ENCODE results near the gene KPTN.

KPTN gene

GRCh38 chr19:47483800-47484690 lies at the start of gene KPTN:
Gene KPTN (minus strand): TSS chr19:47484219. CDS start chr19:47484160, 59 bp downstream.
- DNase-seq (ENCODE audit: extremely low spot score, insufficient read length, low read depth) (peak; percentile 94), FAIRE-seq (peak; percentile 91)

DNA sequence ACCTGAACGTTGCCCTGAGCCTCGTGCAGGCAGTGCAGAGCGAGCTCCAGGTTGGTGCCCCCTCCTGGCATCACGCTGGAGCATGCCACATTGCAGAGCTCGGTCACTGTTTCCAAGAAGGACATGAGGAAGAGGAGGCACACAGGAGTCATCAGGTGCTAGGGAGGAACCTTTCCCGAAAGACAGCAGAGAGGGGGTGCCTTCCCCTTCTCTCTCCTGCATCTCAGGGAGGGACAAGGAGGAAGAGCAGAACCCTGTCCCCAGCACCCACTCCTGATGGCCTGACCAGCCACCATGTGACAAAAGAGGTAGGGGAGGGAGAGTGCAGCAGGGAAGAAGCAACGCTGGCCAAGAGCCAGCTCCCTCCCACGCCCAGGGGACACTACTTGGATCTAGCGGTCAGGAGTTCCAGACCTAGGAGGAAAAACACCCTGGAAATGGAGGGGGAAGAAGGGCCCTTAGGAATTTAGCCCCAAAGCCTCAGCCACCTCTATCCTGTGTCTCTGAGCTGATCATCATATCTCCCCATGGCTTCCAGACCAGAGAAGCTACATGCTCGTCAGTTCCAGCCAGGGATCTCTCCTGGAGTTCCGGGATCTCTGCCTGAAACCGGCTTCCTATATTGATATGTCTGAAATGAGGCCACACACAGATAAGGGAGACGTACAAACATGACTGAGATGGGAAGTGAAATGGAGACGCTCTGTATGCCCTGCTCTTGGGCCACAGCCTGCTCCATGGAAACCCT lies 47.8 kb upstream of the KPTN start:
- DNase-seq (ENCODE audit: extremely low spot score, insufficient read length, low read depth) (no peak), FAIRE-seq (no peak)

DNA sequence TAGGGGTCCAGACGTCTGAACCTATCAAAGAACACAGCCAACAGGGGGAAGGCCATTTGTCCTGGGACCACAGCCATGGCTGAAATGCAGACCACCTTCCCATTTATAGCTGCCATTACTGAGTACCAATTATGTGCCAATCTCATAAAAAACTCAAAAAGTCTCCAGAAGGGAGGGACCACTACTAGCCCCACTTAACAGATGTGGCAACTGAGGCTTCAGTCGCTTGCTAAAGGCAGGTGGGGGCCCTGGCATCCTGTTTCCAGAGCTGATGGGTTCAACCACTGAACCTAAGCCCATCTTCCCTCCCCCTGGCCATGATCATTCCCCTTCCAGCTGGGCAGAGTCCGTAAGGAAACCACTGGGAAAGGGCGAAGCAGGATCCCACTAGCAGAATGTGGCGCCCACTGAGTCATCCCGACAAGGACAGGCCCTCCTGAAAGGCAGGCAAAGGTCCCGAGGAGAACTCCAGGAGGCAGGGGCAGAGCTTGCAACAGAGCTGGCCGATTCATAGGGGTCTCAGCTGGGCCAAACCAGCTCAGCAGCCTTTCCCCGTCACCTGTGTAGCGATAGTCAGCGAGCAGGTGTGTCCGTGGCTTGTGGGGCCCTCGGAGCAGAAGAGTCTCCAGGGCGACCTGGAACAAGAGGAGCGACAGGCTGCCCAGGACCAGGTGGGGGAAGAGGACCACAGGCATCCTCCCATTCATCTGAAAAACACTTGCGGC lies 45.2 kb upstream of the KPTN start:
- DNase-seq (ENCODE audit: extremely low spot score, insufficient read length, low read depth) (no peak), FAIRE-seq (no peak)

DNA sequence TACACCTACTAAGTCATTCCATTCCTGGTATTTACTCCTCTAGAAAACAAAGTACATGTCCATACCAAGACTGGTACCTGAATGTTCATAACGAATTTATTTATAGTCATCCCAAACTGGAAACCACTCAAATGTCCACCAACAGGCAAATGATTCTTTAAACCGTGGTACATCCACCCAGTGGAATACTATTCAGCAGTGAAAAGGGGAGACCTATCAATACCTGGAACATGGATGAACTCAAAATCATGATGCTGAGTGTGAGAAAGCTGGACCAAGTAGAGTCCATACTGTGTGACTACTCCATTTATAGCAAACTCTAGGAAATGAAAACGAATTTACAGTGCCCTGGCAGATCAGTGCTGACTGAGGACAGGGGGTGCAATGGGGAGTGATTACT lies 42.8 kb upstream of the KPTN start:
- no peak for FAIRE-seq
- no peak for DNase-seq (ENCODE audit: extremely low spot score, insufficient read length, low read depth)

GRCh38 chr19:47523473-47523872 lies 39.5 kb upstream of the KPTN start:
- no peak for DNase-seq (ENCODE audit: extremely low spot score, insufficient read length, low read depth)

DNA sequence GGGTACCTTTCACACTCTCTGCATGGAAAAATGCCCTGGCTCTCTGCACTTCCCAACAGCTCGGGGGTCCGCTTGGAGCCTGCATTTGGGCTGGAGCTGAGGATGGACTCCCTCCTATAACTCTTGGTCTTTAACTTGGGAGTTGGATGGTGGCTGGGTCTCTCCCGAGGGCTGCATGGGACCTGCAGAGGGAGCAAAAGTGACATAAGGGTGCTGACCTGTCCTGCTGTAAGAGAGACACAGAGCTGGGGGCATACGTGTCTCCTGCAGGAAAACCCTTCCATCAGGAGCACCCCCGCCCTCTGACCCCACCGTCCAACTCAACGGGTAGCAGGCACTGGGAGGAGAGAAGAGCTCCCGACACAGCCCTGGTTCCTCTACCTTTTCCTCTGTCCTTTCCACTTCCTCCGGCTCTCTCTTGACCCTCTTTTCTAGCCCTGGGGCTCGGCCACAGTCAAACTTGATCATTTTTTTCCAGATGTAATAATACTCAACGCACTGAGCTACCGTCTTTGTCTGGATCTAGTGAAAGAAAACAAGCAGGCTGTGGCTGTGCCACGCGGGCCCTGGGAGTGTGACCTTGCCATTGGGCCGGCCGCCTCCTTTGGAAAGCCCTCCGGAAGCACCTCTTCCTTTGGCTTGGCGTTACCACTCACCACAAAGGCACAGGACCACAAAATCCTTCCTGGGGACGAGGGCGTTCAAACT lies 37.6 kb upstream of the KPTN start:
- DNase-seq (ENCODE audit: extremely low spot score, insufficient read length, low read depth) = no peak
- FAIRE-seq = no peak

More at GRCh38 chr19:47523473-47523872, 39.5 kb upstream of the KPTN start:
- FAIRE-seq = no peak

DNA sequence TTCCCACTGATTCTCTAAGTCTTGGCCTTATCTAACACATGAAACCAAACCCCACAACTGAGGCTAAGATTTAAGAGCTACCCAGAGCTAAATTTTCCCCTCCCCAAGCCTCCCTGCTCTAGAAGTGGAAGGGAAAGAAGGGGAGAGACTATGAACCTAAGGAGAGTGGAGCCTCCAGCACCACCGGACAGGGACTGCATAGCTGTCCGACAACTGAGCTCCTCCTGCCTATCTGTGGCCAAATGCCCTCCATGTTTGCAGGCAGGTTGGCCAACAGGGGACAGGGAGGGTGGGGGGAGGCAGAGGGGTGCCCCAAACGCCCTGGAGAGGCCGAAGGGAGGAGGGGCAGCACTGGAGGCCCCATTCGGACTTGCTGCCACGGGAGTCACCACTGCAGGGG lies 36.8 kb upstream of the KPTN start:
- DNase-seq (ENCODE audit: extremely low spot score, insufficient read length, low read depth) = no peak

DNA sequence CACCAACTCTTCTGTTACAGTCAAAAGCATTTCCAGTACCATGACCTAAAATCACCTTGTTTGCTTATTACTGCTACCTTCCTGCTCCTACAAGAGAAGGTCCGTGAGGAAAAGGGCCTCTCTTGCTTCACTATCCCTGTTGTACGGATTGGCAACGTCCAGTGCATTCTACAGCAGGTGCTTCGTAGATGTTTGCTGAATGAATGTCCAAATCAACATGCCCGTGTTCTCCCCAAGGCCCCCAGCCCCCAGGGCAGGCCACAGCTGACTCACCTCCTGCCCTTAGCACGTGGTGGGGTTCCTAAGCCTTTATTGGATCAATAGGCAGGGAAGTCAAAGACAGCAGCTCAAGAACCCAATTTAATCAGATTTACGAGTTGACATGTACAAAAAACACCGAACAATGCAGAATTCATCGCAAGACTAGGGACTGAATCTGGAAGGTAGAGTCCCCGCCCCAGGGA lies 36.4 kb upstream of the KPTN start:
- no peak for FAIRE-seq

More for the DNA sequence above, 36.8 kb upstream of the KPTN start:
- no peak for FAIRE-seq

GRCh38 chr19:47518854-47519253 lies 34.8 kb upstream of the KPTN start:
- DNase-seq (ENCODE audit: extremely low spot score, insufficient read length, low read depth) (no peak), FAIRE-seq (no peak)

More for the DNA sequence above, 36.4 kb upstream of the KPTN start:
- DNase-seq (ENCODE audit: extremely low spot score, insufficient read length, low read depth) = no peak

DNA sequence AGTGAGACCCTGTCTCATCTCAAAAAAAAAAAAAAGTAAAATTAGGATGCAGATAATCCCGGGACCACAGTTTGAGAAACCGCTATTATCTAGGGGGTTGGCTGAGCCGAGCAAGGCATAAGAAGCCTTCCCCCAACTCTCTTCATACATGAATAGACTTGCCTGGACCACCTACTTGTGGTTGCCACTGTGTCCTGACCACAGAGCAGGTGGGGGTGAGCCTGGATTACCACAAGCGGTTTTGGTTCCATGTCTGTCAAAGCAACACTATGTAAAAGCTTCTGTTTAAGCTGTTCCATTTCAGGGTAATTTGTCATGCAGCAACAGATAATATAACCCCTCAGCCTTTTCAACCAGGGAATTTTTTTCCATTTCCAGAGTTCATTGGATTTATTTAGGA lies 34.1 kb upstream of the KPTN start:
- DNase-seq (ENCODE audit: extremely low spot score, insufficient read length, low read depth) (peak; percentile 74), FAIRE-seq (peak; percentile 96)

GRCh38 chr19:47514869-47515588 lies 31.0 kb upstream of the KPTN start, which contains the start of gene NAPA:
Gene NAPA (minus strand): TSS chr19:47515063. CDS start chr19:47514940, 123 bp downstream.
- peak; percentile 96 for DNase-seq (ENCODE audit: extremely low spot score, insufficient read length, low read depth)
- peak; percentile 98 for FAIRE-seq

DNA sequence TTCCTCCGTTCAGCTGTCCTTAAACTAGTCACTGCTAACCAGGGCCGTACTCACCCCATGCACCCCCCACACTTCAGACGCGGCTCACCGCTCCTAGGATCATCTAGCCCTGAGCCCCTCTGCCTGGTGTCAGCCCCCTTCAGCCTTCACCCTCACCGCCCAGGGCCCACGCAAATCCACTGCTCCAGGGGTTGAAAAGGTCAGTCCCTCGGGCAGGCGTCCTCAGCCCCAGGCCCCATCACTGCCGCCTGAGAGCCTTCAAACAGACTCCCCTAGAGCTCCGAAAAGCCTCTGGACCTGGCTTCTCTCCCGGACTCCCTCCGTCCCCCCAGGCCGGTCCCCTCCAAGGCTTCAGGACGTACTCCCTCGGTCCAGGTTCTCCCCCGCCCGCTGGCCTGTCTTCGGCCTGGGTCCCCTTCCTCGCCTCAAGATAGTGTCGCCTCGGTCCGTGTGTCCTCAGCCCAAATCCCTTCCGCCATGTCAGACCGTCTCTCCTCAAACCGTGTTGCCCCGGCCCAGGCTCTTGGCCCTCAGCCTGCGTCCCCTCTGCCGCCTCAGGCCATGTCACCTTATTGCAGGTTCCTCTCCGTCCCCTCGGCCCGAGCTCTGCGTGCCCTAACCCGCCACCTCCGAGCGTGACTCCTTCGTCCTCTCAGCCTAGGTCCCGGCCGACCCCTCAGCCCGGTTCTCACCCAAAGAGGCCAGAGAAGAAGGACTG lies 30.3 kb upstream of the KPTN start:
- no peak for FAIRE-seq
- DNase-seq (ENCODE audit: extremely low spot score, insufficient read length, low read depth) = no peak

GRCh38 chr19:47512948-47513319 lies 28.9 kb upstream of the KPTN start:
- DNase-seq (ENCODE audit: extremely low spot score, insufficient read length, low read depth) (no peak), FAIRE-seq (no peak)

GRCh38 chr19:47512183-47512947 lies 28.3 kb upstream of the KPTN start:
- DNase-seq (ENCODE audit: extremely low spot score, insufficient read length, low read depth) = no peak

DNA sequence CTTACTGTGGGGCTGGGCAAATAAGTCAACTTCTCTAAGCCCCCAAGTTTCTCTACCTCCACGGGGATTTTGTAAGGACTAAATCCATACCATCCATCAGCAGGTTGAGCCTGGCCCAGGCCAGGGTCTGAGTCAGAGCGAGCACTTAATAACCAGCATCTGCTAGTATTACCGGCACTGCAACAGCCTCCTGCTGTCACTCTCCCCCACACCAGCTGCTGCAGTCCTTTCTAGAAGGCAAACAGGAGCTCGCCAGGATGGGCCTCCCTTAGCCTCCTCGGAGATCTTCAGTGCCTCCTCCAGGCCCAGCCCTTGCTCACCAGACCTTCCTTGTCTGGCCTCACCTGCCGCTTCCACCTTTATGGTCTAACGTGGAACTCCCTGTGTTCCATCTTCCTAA lies 27.7 kb upstream of the KPTN start:
- FAIRE-seq (no peak), DNase-seq (ENCODE audit: extremely low spot score, insufficient read length, low read depth) (no peak)

More at GRCh38 chr19:47512183-47512947, 28.3 kb upstream of the KPTN start:
- no peak for FAIRE-seq

DNA sequence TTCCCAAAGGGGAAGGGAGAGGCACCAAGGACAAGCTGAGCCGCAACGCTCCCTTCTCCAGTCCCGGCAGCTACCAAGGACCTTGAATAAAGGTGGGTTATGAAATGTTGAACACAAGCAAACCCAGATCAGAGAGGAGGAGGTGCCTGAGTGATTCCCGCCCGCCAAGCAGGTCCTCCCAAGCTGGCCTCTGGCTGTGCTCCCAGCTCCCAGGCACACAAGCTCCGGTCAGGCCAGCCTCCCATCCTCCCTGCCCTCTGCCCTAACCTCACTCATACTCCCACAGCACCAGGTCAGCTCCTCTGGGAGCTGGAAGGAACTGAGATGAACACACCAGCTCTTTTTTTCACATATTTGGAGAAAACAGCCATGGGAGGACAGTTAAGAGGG lies 27.1 kb upstream of the KPTN start:
- no peak for DNase-seq (ENCODE audit: extremely low spot score, insufficient read length, low read depth)
- FAIRE-seq = no peak

DNA sequence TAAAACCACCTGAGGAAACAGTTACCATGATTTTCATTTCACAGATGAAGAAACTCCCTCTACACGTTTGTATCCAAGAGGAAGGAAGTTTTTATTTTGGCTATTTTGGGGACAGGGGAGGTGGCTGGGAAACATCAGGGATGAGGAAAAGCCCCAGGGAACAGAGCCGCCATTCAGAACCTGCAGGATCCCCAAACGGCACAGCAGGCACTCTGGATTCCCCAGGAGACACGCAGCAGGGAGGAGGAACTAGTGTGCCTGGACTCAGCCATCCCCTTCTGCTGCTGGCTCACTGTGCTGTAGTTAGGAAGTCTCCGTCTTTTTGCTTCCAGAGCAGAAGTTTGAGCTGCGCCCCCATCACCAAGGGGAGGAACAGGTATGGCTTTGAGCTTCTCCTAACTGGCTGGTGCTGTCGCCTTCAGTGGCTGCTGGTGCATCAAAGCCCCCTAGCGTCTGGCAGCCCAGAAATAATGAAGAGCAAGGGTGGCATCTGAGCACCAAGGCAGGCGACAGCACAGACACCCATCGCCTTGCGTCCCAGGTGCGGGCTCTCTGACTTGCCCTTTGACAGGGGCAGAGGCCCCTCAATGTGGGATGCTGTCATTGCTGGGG lies 26.6 kb upstream of the KPTN start:
- FAIRE-seq = no peak

More for the DNA sequence above, 26.6 kb upstream of the KPTN start:
- no peak for DNase-seq (ENCODE audit: extremely low spot score, insufficient read length, low read depth)

Data from GM18507 (cell line).